Measurements from ENCODE around the gene HPCAL4.

Gene HPCAL4

DNA sequence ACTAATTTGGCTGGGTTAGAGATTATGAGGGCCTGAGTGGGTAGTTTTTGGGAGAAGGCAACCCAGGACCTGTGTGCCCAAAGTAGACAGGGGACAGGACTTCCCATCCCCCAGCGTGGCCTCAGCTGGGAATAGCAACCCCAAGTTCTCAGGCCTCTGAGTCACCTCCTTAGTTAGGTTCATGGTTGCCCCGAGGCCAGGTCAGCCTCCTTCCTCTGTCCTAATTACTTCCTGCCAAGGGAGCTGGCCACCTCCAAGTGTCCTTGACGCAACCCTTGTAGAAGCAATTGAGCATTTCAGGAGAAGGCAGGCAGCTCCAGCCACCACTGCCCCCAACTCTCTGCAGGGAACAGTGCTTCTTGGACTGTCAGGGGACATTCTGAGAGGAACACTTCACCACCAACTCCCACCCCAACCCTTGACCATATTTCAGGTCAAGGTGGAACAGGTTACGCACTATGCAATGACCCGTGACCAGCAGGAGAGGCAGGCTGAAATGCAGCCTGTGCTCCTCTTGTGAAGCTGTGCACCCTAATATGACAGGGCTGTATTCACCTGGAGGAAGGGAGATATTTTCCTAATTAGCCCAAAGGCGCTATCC lies 14.2 kb downstream of the HPCAL4 start:
- DNase-seq (ENCODE audit: low read depth in 2 of 2), result no peak

DNA sequence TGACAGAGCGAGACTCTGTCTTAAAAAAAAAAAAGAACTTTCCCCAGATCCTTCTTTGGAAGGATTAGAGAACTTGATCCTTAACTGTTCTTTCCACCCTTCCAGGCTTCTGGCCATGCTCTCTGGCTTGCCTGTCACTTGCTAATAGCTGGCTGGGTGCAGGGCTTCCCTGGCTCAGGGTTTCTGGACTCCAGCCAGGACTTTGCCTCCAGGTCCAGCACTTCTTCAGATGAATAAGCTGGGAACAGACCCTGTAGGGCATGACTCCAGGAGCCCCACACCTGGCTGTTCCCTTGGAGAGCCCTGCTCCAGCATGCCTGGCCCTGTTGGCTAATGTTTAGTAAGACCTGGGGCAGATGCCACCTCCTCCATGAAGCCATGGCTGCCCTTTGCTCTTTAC lies 16.0 kb downstream of the HPCAL4 start:
- DNase-seq (ENCODE audit: low read depth in 2 of 2), result no peak

DNA sequence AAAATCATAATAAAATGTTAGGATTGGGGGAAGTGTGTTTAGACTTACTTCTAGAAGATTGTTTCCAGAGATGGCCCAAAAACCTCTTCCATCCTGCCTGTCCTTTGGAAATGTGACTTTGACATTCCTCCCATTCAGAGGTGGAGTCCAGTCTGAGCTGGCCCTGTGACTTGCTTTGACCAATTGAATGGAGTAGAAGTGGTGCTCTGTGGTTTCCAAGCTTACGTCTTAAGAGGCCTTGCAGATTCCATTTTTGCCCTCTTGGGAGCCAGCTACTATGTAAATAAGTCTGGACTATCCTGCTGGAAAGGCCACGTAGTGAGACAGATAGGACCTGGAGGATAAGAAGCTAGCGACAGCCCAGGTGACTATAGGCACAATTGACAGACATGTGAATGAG lies 18.0 kb downstream of the HPCAL4 start:
- DNase-seq (ENCODE audit: low read depth in 2 of 2), result no peak

DNA sequence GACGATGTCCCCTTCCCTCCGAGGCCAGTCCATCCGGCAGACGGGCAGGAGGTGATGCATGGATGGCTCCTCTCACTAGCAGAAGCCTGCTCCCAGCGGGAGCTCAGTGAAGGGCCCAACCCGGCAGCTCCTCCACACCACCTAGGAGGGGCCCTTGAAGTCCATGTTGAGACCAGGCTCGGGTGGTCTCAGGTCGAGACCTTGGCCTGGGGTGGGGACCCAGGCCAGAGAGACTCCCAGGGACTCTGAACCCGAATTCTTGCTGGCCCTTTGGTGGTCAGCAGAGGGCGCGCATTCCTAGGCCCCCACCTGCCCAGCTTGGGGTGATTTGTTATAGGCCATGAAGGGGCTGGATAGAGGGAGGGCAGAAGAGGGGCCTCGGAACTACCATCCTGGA lies 18.7 kb downstream of the HPCAL4 start:
- no peak for DNase-seq (ENCODE audit: low read depth in 2 of 2)

DNA sequence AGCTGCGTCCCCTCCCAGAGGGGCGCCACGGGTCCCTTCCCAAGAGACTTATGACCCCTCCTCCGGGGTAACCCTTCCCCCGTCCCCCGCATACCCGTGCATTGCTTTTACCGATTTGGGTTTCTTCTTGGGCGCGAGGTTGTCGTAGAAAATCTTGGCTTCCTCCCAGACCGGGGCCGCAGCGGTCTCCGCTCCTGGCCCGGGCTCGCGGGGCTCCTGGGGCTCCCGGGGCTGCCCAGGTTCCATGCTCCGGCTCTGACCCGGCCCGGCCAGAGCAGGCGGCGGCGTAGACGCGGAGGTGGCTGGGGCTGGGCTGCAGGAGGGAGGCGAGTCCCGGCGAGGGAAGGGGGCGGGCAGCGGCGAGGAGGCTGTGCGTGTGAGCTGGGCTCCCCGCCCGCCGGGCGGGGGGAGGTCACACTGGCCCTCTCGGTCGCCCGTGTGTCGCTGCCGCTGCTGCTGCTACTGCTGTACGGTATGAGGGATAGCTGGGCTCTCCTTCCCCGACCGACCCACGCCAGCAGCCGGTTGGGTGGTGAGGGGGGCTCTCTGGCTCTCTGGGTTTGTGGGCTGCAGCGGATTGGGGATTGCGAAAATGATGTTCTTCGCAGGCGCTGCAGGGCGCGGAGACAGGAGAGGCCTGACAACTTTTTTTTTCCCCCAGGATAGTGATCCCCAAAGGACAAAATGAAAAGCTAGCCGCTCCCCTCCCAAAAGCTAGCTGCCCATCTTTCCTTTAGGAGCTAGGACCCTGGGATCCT lies 19.3 kb downstream of the HPCAL4 start, which contains the start of gene NT5C1A:
TSS of gene NT5C1A (minus strand) at position 315 of the 758 bp plus-strand sequence. CDS start at position 246, 69 bp downstream.
- no peak for DNase-seq (ENCODE audit: low read depth in 2 of 2)

DNA sequence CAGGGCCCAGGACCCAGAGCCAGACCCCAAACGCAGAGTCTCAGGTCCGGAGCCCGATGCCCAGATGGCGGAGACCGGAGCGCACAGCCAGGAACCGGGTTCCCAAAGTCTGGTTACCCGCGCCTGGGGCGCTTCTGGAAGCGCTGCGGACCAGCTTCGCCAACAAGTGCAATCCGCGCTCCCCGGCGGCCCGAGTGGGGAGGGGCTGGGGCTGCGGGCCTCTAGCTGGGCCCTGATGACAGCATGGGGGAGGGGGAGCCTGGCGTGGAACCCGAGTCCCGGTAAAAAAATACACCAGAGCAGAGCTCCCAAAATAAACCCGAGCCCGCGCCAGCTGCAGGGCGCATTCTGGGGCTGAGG lies 19.8 kb downstream of the HPCAL4 start:
- DNase-seq (ENCODE audit: low read depth in 2 of 2), result no peak

DNA sequence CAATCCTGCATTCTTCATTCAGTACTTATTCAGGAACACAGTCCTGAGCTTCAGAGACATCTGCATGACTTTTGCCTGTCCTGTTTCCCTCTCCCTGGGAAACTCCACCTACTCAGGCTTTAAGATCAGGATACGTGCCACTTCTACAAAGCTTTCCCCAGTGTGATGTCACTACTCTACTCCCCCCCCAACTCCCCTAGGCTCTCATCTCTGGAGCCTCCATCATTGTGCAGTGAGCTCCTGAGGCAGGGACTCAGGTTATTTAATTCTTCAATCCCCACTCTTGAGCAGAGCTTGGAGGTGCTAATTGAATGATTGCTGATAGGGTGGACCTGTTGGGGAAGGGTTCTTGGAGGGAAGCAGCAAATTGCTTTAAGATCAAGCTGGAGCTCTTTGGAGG lies 20.5 kb downstream of the HPCAL4 start:
- no peak for DNase-seq (ENCODE audit: low read depth in 2 of 2)

DNA sequence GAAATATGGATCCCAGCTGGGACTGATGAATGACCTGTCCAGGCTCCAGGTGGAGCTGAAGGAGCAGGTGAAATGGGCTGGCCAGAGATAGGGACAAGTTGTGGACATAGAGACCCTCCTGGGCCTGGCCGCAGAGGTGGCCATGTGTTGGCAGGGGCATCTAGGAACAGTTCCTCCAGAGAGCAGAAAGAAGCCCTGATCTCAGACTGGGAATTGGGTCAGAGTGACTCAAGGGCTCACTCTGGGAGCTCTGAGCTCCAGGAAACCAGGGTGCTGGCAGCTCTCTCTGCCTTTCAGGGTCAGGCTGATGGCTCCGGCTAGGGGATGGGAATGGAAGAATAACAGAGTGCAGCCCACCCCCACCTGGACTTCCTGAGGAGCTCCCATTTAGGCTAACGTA lies 22.3 kb downstream of the HPCAL4 start:
- no peak for DNase-seq (ENCODE audit: low read depth in 2 of 2)

DNA sequence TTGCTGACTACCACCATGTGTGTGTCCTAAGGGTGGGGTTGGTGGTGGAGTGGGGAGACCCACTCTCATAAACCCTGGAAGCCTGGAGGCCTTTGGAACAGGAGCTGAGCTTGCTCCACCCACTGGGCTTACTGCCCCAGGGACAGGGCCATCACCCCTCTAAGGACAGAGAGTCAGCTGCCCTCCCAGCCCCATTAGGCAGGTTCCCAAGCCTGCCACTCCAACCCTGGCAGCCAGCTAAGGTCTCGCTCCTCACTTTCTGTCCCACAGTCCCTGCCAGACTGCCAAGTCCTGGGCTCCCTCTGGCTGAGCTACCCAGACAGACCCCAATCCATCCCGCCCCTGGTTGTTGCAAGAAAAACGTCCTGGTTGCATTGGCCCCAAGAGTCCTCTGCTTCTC lies 23.1 kb downstream of the HPCAL4 start:
- DNase-seq (ENCODE audit: low read depth in 2 of 2), result no peak

DNA sequence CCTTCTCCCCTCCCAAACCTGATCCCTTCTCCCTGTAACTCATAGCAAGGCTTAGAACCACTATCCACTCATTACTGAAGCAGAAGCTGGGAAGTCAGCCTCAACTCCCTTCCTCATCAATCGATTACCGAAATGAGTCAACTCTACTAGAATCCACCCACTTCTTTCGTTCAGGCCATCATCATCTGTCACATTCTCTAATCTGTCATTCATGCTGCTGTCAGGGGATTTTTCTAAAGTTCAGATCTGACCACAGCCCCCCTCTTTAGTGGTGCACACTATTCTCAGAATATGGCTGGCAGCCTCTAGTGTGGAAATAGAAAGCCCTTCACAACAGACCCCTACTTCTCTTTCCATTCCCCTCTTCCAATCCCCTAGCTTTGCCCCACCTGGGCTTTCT lies 24.5 kb downstream of the HPCAL4 start:
- DNase-seq (ENCODE audit: low read depth in 2 of 2), result no peak

DNA sequence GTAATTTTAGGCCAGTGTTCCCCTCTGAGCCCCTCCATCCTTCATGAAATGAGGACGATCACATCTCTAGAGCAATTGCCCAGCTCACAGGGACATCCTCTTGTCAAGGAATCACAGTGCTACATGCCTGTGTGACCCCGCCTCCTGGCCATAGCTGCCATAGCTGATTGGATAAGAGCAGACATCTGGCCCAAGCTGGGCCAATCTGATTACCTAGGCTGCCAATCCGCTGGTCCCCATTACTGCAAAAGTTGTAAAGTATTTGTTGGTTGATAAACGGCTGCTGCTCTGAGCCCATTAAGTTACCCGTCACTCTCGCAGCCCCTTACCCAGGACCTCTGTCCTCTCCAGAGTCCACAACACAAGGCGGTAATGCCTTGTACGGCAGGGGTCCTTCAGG lies 27.7 kb downstream of the HPCAL4 start:
- no peak for DNase-seq (ENCODE audit: low read depth in 2 of 2)

DNA sequence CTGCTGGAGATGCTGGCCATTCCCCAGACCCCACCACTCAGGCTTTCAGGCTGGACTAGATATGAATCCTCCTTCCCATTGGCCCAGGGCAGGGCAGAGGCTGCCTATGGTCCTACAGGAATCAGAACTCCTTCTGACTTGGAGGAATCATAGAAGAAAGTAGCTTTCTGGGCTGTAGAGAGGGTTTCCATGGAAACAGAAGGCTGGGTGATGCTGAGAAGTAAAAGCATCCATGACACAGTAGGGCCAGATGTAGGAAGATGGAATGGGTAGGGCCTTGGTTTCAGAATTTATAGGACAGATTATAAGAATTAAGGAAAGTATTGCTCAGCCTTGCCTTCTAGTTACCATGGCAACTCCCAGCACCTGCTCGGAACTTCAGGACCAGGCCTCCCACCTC lies 28.4 kb downstream of the HPCAL4 start:
- DNase-seq (ENCODE audit: low read depth in 2 of 2), result no peak

DNA sequence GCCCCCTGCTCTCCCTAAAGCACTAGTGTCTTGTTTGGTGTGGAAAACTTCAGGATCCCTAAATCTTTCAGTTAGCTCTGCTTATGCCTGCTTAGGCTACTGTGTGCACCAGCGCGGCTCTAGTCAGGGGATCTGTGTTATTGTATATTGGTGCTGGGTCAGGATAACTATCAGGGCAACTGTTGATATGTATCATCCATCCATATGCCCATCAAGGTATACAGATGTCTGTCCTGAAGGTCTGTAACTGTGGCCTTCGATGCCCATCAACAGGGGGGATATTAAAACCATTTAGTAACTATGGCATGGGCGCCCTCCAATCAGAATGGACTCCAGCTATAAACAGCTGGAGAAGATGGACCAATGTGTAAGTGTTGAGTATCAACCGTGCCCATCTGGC lies 31.7 kb downstream of the HPCAL4 start:
- DNase-seq (ENCODE audit: low read depth in 2 of 2), result no peak

DNA sequence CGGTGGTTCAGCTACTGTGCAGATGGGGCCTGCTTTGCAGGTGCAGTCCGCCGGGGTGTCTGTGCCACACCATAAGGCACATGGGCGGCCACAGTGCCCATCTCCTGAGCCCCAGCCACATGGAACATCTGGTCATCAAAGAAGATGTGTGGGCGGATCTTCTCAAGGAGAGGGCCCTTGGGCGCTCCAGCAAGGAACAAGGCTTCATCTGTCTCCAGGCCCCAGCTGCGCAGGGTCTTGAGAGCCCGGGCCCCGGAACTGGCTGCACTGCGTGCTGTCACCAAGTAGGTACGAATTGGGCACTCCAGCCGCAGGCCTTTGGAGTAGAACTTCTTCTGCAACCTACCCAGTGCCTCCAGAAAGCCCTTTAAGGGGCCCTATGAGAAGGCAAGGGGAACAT lies 32.1 kb downstream of the HPCAL4 start:
- no peak for DNase-seq (ENCODE audit: low read depth in 2 of 2)

DNA sequence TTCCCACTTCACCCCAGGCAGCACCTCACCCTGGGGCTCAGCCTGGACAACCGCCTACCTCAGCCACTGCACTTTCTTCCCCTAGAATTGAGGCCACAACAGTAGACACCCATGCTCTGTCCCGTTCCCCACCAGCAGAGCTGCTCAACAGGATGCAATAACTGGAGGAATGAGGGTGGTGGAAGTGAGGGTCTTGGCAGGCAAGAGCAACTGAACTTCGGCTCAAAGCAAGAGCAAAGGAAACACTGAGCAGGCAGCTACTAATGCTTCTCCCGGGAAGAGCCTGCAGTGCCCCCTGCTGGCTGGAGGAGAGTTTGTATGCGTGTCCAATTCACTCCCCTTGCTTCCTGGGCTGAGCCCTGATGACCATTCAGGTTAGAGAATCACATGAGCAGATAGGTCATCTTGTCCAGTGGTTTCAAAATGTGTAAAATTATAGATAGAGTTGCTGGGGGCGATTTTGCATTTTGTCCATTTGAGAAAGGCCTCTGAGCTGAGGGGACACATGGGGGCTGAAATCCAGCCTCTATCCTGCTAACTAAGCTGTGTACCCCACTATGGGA lies 33.2 kb downstream of the HPCAL4 start:
- DNase-seq (ENCODE audit: low read depth in 2 of 2), result peak; percentile 29 to 35

DNA sequence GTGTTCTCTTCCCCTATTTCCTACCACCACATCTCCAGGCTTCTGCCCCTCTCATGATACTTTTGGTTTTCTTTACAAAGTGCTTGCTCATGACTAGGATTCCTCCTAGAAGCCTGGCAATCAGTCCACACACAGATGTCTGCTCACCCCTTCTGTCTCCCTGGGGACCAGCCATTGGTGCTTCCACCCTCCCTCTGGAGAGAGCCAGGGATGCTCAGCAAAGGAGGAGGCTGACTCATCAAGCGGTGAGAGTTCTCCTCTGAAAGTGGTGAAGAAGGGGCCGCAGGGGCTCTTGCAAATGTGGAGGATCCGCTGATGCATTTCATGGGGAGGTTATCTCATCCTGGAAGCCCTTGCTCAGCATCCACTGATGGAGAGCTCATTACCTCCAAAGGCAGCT lies 33.8 kb downstream of the HPCAL4 start:
- no peak for DNase-seq (ENCODE audit: low read depth in 2 of 2)

DNA sequence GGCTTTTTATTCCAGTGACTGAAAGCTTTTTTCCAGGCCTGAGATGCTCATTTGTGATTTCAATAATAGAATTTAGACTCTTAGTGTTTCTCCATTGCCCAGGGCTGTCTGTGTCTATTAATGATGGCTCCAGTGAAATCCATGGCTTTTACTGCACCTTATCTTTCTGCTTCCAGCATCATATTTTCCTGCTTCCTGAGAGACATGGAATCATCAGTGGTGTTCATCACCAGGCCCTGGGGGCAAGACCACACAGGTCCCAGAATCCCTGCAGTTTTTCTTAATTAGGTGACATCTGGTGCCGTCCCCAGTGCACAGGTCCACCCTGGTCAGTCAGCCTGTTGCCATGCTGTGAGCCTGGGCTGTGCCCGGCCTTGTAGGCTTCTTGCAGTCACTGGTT lies 34.8 kb downstream of the HPCAL4 start:
- no peak for DNase-seq (ENCODE audit: low read depth in 2 of 2)

DNA sequence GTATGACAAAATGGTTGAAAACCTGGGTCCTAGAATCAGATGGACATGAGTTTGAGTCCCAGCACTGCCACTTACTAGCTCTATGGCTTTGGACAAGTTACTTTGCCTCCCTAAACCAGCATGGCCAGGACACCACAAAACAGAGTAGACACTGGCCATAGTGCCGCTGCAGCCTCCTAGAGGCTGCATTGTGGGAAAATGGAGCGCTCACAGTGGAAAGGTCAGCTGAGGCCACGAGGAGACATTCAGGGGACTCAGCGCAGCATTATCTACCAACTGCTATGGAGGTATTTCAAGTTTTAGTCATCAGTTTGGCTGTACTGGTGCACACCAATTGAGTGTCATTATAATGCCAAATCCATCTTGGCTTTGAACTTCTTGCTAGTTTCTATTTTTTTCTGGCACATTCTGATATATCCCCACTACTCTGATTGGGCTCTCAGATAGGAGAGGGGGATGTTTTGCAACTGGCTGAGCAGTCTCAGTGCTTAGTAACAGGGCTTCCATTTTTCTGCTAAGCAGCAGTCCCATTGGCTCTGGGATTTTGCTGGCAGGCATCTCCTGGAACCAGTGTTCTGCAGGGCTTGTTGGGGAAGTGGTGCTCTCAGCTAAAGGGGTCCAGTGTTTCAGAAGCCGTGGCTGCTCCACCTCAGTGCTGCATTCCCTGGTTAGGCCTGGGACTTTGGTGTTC lies 35.5 kb downstream of the HPCAL4 start:
- no peak for DNase-seq (ENCODE audit: low read depth in 2 of 2)

DNA sequence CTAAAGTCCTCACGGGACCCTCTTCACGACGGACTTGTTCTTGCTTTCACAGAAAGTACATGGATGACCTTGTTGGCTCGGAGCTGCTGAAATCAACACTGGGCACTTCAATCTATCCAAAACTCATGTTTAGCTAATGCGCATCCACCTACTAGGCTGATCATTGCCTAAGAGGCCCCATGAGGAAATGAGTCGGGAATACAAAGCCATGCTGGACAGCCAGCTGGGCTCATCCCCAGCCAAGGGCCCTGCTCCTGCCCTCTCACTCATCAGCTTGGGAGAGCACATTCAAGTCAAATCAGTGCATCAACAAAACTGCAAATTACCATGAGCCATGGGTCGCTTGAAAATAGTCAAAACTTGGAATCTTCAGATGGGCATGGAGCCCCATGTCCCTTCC lies 36.9 kb downstream of the HPCAL4 start:
- DNase-seq (ENCODE audit: low read depth in 2 of 2), result no peak

DNA sequence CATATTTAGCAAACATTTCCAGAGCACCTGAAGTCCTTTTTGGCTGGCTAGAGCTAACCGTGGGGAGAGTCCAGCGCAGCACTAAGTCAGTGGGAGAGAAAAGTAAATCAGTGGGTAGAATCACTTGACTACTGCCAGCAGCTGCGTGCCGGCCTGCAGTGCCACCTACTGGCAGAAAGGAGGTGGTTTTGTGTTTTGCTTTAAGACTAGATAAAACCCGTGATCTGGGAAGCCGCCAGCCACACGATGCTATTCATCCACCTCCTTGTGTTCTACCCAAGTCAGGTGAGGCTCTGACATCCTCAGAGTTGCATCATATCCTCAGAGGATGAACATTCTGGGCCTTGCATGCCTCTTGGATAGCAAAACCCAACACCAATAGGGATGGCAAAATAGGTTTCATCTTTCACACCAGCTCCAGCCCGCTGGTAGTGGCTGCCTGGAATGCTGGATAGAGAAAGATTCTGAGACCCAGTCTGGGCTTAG lies 37.6 kb downstream of the HPCAL4 start:
- peak; percentile 51 to 59 for DNase-seq (ENCODE audit: low read depth in 2 of 2)

DNA sequence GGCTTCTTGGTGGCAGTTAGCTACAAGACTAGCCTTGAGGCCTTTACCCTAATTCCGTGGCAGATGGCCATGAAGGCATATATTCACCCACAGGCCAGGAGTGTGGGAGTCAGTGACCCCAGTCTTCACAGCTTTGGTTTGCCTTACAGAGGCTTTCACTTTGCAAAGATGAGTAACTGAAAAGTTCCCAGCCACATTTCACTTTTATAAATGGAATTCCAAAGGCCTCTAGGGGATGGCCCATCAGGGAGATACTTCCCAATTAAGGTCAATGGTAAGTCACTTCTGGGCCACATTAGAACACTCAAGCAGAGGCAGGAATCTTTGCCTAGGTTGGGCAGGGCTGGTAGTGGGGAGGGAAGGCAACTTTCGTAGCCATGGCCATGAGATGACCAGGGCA lies 38.7 kb downstream of the HPCAL4 start:
- DNase-seq (ENCODE audit: low read depth in 2 of 2), result no peak

DNA sequence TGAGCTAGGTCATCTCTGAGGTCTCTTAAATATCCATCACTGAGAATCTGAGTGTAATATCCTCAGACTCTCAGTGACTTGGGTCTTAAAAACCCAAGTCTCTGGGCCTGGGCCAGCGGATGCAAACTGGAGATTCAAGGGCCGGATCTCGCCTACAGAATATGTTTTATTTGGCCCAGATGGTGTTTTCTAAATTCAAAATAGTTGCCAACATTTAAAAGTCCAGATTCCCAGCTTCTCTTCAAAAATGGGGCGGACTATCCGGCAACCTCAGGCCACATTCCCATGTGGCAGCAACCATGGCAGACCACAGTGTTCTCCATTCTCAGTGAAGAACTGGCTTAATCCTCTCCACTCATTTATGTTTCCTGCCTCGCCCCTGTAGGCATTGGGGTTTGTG lies 39.1 kb downstream of the HPCAL4 start:
- DNase-seq (ENCODE audit: low read depth in 2 of 2), result no peak

DNA sequence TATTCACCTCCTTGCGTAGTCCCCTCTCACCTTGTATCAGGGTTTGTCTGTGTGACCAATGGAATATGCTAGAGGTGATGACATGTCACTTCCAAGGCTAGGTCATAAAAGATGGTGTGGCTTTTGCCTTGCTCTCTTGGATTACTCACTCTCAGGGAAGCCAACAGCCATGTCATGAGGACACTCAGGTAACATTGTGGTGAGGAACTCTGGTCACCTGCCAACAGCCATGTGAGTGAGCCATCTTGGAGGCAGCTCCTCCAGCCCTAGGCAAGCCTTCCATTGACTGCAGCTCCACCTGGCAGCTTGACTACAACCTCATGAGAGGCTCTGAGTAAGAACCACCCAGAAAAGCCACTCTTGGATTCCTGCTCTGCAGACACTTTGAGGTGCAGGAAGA lies 40.8 kb downstream of the HPCAL4 start:
- no peak for DNase-seq (ENCODE audit: low read depth in 2 of 2)
